ENCODE measurements around the gene NSD2. TPM values are rescaled to one million over a fixed set of nuclear protein-coding genes. Genes with fewer than 3 reads are reported as not detected.

NSD2 gene
- total RNA-seq, 1 experiment from 2014 or later, result 136 TPM

GRCh38 chr4:1996866-1997611 lies 125.8 kb downstream of the NSD2 start:
- Histone ChIP-seq H3K9me3 (ENCODE audit: control insufficient read depth, low read depth, low read length) (no peaks in the 10 kb centered on the region), H3K23ac (ENCODE audit: insufficient read length, low read depth, low read length) (no peak overlapping the region), H3K9ac (ENCODE audit: extremely low read depth, insufficient read length, low read length) (no peak overlapping the region), H4K20me1 (ENCODE audit: control insufficient read depth, insufficient read depth, insufficient read length) (no peaks in the 10 kb centered on the region), H4K8ac (replicated peaks; ENCODE audit: insufficient read length, low read depth, low read length) (no peak overlapping the region), H3K79me2 (ENCODE audit: insufficient read depth, low read length) (peaks cover 24% of the 10 kb centered on the region), H3K56ac (ENCODE audit: insufficient read length, low read depth, low read length) (no peak overlapping the region), H2AFZ (ENCODE audit: low read length) (no peak overlapping the region), H3K18ac (ENCODE audit: insufficient read length, low read depth, low read length) (no peak overlapping the region), H2BK15ac (ENCODE audit: low read depth, low read length) (no peak overlapping the region), H3K4ac (ENCODE audit: low read depth, low read length) (no peak overlapping the region), H3K79me1 (ENCODE audit: insufficient read depth, low read depth, low read length, poor library complexity, severe bottlenecking) (peaks cover 10% of the 10 kb centered on the region), H3K27ac (ENCODE audit: insufficient read length, low read depth, low read length) (no peak overlapping the region), H2BK120ac (ENCODE audit: low read depth, low read length, poor library complexity, severe bottlenecking) (no peak overlapping the region), H3K4me1 (ENCODE audit: insufficient read depth, low read length) (no peaks in the 10 kb centered on the region), H3T11ph (ENCODE audit: low read length) (no peak overlapping the region), H2BK12ac (ENCODE audit: insufficient read length, low read depth, low read length) (no peak overlapping the region), H2BK20ac (ENCODE audit: low read depth, low read length, poor library complexity, severe bottlenecking) (no peak overlapping the region), H3K14ac (ENCODE audit: insufficient read depth, low read length) (no peak overlapping the region), H3K27me3 (ENCODE audit: insufficient read depth, low read length) (no peaks in the 10 kb centered on the region), H4K5ac (ENCODE audit: insufficient read length, low read depth, low read length) (no peak overlapping the region), H3K23me2 (ENCODE audit: insufficient read length, low read depth, low read length, poor library complexity, severe bottlenecking) (no peaks in the 10 kb centered on the region), H4K91ac (ENCODE audit: insufficient read length, low read depth, low read length) (no peak overlapping the region), H2AK5ac (ENCODE audit: insufficient read length, low read length) (no peak overlapping the region), H2BK5ac (ENCODE audit: insufficient read length, low read length) (no peak overlapping the region), H3K4me2 (ENCODE audit: insufficient read depth, insufficient read length, low read length) (no peak overlapping the region)
- Mint-ChIP-seq H3K27ac (peak overlapping the region in 1 of 3 experiments; percentile 42; a peak in 1 of 7 replicates), H3K27me3 (ENCODE audit: low read depth) (no peaks in the 10 kb centered on the region; the same call in 1 of the 2 replicates), H3K4me3 (no peak overlapping the region), H3K4me1 (peaks cover 27 to 29% of the 10 kb centered on the region in 2 experiments), H3K9me3 (peaks cover 11% of the 10 kb centered on the region in 2 experiments; a peak in 4 of 5 replicates), H3K36me3 (ENCODE audit: insufficient read depth in 1 of 3, low read depth in 3 of 3) (peaks cover 27 to 31% (median 29%) of the 10 kb centered on the region in 3 experiments)
- DNase-seq, result no peak
- TF ChIP-seq CTCF (conservative IDR thresholded peaks at IDR 0.05), result no peak
- no CpG with 5 or more reads among the region's 3 CpGs for WGBS (ENCODE audit: extremely low coverage, insufficient read length, low lambda C conversion rate)

Data from H9 (cell line).